ENCODE data around the gene PITX2.
A peak's percentile ranks its signal among the peaks of the same experiment; 100 is the strongest.

The PITX2 gene

GRCh38 chr4:110622841-110623717 is at the start of gene PITX2:
TSS of gene PITX2 (minus strand) at chr4:110623077. CDS start at chr4:110622460, 617 bp downstream.
- peak in 1 of 2 donors; percentile 40 for DNase-seq (ENCODE audit: extremely low read depth in 1 of 2, low read depth in 1 of 2)

- DNase-seq (ENCODE audit: extremely low read depth in 1 of 2, low read depth in 1 of 2) = no peak
Observed at GRCh38 chr4:110671679-110672078, 48.8 kb upstream of the PITX2 start.

DNA sequence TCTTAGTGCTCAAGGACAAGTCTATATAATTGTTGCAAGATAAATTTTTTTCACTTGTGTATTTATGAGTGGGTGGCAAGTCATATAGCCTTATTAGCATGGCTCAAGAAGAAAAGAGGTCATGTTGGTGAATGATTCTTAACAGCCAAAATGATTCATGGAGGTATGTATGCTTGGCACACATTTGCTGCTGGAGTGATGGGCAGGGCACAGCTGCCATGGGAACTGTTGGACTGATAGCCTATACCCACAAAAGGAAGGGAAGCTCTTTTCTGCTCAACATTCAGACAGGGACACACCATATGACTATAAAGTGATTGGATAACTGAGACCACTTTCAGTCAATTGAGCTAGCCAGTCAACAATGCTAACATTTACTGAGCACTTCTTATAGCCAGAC is 46.8 kb upstream of the PITX2 start:
- no peak for DNase-seq (ENCODE audit: extremely low read depth in 1 of 2, low read depth in 1 of 2)

- DNase-seq (ENCODE audit: extremely low read depth in 1 of 2, low read depth in 1 of 2) = no peak
Observed at GRCh38 chr4:110668463-110669235, 45.8 kb upstream of the PITX2 start.

- DNase-seq (ENCODE audit: extremely low read depth in 1 of 2, low read depth in 1 of 2) = no peak
Observed at GRCh38 chr4:110667670-110668069, 44.8 kb upstream of the PITX2 start.

DNA sequence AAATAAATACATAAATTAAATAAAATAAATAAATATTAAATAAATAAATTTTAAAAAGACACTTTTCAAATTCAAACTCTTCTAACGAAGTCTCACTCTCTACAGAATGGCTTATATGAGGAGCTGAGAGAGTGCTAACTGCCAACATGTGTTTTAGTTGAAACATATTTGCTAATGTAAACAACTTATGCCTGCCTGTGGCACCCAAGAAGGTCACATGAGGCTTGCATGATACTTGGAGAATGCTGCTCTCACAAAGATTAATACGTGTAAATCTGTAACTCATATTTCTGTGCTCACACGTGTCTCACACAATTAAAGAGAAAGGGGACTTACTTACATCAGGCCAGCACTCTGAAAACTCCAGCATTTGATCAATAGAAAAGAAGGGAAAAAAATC is 43.2 kb upstream of the PITX2 start:
- no peak for DNase-seq (ENCODE audit: extremely low read depth in 1 of 2, low read depth in 1 of 2)

DNA sequence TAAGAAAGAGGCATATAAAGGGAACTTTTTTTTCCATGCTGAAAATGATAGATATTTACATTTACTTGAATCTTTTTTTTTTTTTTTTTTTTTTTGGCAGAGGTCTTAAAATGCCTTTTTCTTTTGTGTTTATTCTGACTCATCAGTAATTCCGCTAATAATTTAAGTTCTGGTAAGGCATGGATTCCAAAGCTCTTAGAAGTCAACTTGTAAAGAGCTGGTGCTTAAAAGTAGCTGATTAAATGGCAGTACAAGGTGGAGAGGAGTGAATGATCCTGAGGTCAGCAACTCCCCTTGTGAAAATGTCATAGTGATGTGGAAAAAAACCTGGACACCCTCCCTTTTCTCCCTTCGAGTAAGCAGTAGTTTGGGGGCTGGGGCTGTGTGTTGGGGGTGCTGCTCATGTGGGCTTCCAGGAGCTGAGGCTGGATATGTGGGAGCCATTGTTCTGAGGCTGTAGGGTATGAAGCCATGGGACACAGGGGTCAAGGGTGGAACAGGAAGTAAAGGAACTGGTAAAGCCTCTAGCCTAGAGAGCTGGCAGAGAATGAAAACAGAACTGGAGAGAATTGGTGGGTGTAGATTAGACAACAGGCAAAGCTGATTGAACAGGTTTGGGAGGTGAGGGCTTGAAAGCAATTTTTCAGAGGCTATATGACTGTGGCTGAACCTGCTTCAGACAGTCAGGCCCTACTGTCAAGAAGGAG is 41.0 kb upstream of the PITX2 start:
- DNase-seq (ENCODE audit: extremely low read depth in 1 of 2, low read depth in 1 of 2) = no peak

- DNase-seq (ENCODE audit: extremely low read depth in 1 of 2, low read depth in 1 of 2) = no peak
Observed at GRCh38 chr4:110663206-110663605, 40.3 kb upstream of the PITX2 start.

DNA sequence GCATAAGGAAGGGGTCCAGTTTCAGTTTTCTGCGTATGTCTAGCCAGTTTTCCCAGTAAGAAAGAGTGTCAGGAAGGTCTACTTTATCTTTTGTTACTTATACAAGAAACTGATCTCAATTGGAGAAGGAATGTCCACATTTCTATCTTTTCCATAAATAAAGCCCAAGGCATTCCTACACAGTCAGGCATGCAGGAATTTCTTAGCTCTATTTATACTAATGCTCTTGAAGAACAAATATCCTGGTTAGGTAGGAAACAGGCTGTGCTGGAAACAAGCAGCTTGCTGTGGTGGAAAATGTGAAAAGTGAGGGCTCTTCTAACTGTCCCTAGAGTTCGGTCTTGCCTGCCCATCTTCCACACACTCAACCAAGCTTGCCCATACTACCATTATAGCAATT is 37.9 kb upstream of the PITX2 start:
- DNase-seq (ENCODE audit: extremely low read depth in 1 of 2, low read depth in 1 of 2) = no peak

DNA sequence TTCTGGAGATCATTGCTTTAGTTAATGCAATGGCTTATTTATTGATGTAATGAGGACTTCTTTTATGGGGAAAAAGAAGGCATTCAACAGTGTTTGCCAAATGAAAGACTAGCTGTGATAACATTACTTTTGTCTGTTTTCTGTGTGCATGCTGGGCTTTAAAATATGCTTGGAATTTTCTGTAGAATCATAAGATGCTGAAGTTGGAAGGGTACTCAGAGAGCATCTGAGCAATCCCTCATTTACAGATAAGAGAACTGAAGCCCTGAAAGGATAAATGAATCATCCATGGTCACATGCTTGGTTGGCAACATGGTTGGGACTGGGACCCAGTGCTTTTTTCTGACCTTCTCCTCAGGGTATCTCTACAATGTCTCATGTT is 31.4 kb upstream of the PITX2 start:
- DNase-seq (ENCODE audit: extremely low read depth in 1 of 2, low read depth in 1 of 2) = no peak

GRCh38 chr4:110653321-110654253 is 30.7 kb upstream of the PITX2 start:
- DNase-seq (ENCODE audit: extremely low read depth in 1 of 2, low read depth in 1 of 2) = no peak

- DNase-seq (ENCODE audit: extremely low read depth in 1 of 2, low read depth in 1 of 2) = no peak
Observed at GRCh38 chr4:110644008-110644407, 21.1 kb upstream of the PITX2 start.

GRCh38 chr4:110643096-110643495 is 20.2 kb upstream of the PITX2 start:
- DNase-seq (ENCODE audit: extremely low read depth in 1 of 2, low read depth in 1 of 2) = no peak

DNA sequence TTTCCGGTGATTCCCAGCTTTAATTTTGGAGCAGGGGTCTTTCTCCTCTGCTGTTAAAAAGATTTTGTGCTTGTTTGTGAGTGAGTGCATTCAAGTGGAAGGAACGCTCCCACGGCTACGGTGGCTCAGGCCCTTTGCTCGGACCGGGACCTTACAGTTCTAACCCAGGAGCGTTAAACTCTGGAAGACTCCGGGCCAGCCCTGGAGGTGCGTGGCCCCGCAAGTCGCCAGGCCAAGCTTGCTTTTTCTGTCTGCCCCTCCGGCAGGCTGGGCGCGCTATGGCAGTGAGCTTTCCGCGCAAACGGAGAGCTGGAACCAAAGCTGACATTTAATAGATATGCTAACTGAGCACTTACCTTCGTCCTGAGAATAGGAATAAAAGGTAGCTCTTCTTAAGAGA is 18.3 kb upstream of the PITX2 start:
- DNase-seq (ENCODE audit: extremely low read depth in 1 of 2, low read depth in 1 of 2) = no peak

GRCh38 chr4:110640576-110640975 is 17.7 kb upstream of the PITX2 start:
- no peak for DNase-seq (ENCODE audit: extremely low read depth in 1 of 2, low read depth in 1 of 2)

DNA sequence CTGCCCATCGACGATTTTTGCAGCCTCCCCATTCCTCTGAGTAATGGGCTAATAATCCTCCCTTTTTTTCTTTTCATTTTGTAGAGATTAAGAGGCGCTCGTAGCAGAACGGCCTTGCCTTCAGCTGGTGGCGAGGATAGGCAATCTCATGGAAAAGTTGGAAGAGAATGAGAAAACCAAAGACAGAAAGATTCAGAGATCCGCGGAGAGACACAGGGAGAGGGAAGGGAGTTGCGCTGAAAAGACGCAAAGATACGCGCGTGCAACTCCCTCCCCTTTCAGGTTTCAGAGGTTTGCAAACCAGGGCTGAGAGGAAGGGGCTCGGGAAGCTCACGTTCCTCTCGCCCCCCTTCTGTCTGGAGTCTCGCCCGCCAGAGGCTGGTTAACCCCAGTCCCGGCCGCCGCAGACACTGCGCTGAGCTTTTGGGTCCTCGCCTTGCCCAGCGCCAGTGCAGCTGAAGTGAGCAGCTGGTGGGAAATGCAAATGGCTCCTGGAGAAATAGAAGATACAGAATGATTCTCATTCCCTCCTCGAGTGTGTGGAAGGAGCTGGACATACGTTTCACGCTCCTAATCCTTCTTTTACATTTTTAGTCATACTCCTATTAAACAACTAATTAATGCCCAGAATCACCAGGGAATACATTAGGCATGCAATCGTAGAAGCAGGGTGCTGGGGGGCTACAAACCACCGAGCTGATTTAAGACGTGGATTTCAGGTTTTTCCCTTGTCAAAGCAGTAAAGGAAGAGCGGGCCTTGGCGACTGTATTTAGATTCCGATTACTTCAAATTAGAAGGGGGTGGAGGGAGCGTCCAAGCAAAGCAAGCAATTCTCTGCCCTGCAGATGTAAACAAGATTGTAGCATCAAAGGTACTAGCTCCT is 16.6 kb upstream of the PITX2 start:
- DNase-seq (ENCODE audit: extremely low read depth in 1 of 2, low read depth in 1 of 2) = no peak

DNA sequence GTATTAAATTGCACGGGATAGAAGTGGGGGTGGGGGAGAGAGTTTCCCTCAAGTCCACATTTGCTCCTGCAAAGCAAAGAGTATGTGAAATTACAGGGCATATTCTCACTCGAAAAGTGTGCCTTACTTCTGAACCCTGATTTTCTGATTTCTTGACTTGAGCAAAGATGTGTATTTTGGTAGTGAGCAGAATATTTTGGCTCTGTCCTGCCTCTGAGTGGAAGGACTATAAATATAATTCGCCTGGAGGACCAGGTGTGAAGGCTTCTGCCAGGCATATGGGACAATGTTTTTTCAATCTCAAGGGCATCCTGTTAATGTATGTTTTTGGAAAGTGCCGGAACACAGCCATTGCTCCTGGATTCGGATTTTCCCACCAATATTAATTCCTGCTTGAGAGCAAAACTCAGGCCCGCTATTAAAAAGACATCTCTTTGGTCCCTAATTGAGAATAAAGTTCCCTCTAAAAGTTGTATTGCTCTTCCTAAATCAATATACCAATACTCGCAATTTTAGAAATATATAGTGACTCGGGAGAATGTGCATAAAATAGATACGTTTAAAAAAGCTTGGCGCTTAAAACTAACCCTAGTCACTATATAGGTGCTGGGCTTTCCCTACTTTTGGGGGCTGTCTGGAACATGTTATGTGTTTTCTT is 15.3 kb upstream of the PITX2 start:
- DNase-seq (ENCODE audit: extremely low read depth in 1 of 2, low read depth in 1 of 2) = no peak

GRCh38 chr4:110637408-110638088 is 14.7 kb upstream of the PITX2 start:
- no peak for DNase-seq (ENCODE audit: extremely low read depth in 1 of 2, low read depth in 1 of 2)

Data from stimulated activated CD8-positive, alpha-beta memory T cell treated with anti-CD3 and anti-CD28 coated beads, Interleukin-7, amount 100 ng/mL, for 48 hours (primary cell).